GM12878 (cell line): ENCODE measurements around the gene HBA1. TPM values are rescaled to one million over a fixed set of nuclear protein-coding genes. Genes with fewer than 3 reads are reported as not detected.

Experiments used
- ATAC-seq: fragments of 200-7000 bp; cut with Tn5 transposase; 3 replicates; pipeline ENCODE4 v1.9.1; 2020; ENCODE audit warnings: mild to moderate bottlenecking, moderate library complexity
- BruUV-seq: library from RNA; stranded (reverse); fragments of 400-500 nt; replicated peaks from 2 replicates; lab custom pipeline; 2021; lab: Mats Ljungman, UMichigan
- CTCF ChIA-PET: fragments of 300-600 bp; sonication (Branson Sonifier 250); formaldehyde crosslinking; extraction: SDS; loops from one replicate; lab custom pipeline; 2021; ENCODE audit warnings: inconsistent platforms; lab: Yijun Ruan, JAX
- POLR2A ChIA-PET: fragments of 350-600 bp; formaldehyde crosslinking; extraction: SDS; loops from one replicate; lab custom pipeline; 2021; ENCODE audit warnings: inconsistent platforms; lab: Charles Lee
- RAD21 ChIA-PET: fragments of 300-600 bp; sonication (Branson Sonifier 250); formaldehyde crosslinking; loops from one replicate; lab custom pipeline; 2023; ENCODE audit warnings: antibody characterized with exemption; ENCODE audit not compliant: unreplicated experiment; lab: Charles Lee
- SMC1A ChIA-PET: fragments of 300-600 bp; sonication (Branson Sonifier 250); formaldehyde crosslinking; loops from one replicate; lab custom pipeline; 2023; ENCODE audit not compliant: unreplicated experiment, uncharacterized antibody; lab: Charles Lee
- DNase-seq: peaks from one replicate; pipeline ENCODE4 v3.0.0-alpha.2; 2011; ENCODE audit warnings: low read depth, low spot score
- FAIRE-seq: peaks from 3 replicates; lab custom pipeline; 2011; peaks lifted over from hg19 to GRCh38; lab: Jason Lieb, UNC
- H2AFZ ChIP-seq: 2 replicates; pipeline ENCODE4 v1.6.0; 2011; ENCODE audit warnings: low read depth, low read length, control low read depth; ENCODE audit not compliant: control insufficient read depth
- H3K27ac ChIP-seq: 2 replicates; pipeline ENCODE4 v1.5.1; 2011; ENCODE audit warnings: control low read depth; ENCODE audit not compliant: control insufficient read depth, insufficient read depth
- H3K27me3 ChIP-seq, 2 experiments: replicated peaks in 1 of 2; 2 replicates each; pipeline versions ENCODE4 v1.6.0 to v1.6.1; 2011; ENCODE audit warnings: low read length in 1 of 2; ENCODE audit not compliant: control insufficient read depth in 2 of 2, insufficient read depth in 2 of 2
- H3K36me3 ChIP-seq, 2 experiments: 2 replicates each; pipeline ENCODE4 v1.5.1; 2011; ENCODE audit warnings: low read length in 1 of 2; ENCODE audit not compliant: control insufficient read depth in 2 of 2, insufficient read depth in 2 of 2
- H3K4me1 ChIP-seq: 2 replicates; pipeline ENCODE4 v1.6.1; 2011; ENCODE audit warnings: mild to moderate bottlenecking, low read length, moderate library complexity, mixed read lengths; ENCODE audit not compliant: control insufficient read depth, insufficient read depth
- H3K4me2 ChIP-seq: 2 replicates; pipeline ENCODE4 v1.6.0; 2011; ENCODE audit warnings: control low read depth; ENCODE audit not compliant: control insufficient read depth, insufficient read depth
- H3K4me3 ChIP-seq: fragments of 200-600 bp; sonication (generic); 2 replicates; pipeline ENCODE4 v1.5.1; 2016
- H3K79me2 ChIP-seq: 2 replicates; pipeline ENCODE4 v1.6.0; 2011; ENCODE audit warnings: low read length; ENCODE audit not compliant: control insufficient read depth, insufficient read depth
- H3K9ac ChIP-seq: 2 replicates; pipeline ENCODE4 v1.8.0; 2011; ENCODE audit warnings: low read length, control low read depth, mixed read lengths; ENCODE audit not compliant: control insufficient read depth, insufficient read depth
- H3K9me3 ChIP-seq: replicated peaks from 3 replicates; pipeline ENCODE4 v1.5.1; 2011; ENCODE audit warnings: mild to moderate bottlenecking, low read length; ENCODE audit not compliant: control insufficient read depth, insufficient read depth
- H4K20me1 ChIP-seq: 2 replicates; pipeline ENCODE4 v1.6.0; 2011; ENCODE audit not compliant: control insufficient read depth, insufficient read depth
- EED ChIP-seq: sonication (generic); IDR thresholded peaks from 2 replicates; pipeline ENCODE4 v1.6.1; 2016; ENCODE audit warnings: antibody characterized with exemption, low read depth
- ETV6 ChIP-seq, 2 experiments: fragments of 450-650 bp in 1 of 2; IDR thresholded peaks in 1 of 2; conservative IDR thresholded peaks in 1 of 2; 2 replicates each; pipeline ENCODE4 v1.6.1; 2014; ENCODE audit warnings: antibody characterized with exemption in 1 of 2, borderline replicate concordance in 1 of 2, low read depth in 1 of 2, mild to moderate bottlenecking in 1 of 2, moderate library complexity in 1 of 2
- HDAC6 ChIP-seq: fragments of 200-600 bp; sonication (generic); IDR thresholded peaks from one replicate; pipeline ENCODE4 v1.8.0; 2017; ENCODE audit warnings: antibody characterized with exemption; ENCODE audit not compliant: unreplicated experiment
- JUND ChIP-seq: IDR thresholded peaks from 2 replicates; pipeline ENCODE4 v1.6.1; 2012; ENCODE audit warnings: low read depth, mild to moderate bottlenecking, low read length, improper control_type of control experiment, moderate library complexity
- NFIC ChIP-seq: IDR thresholded peaks from 2 replicates; pipeline ENCODE4 v1.6.1; 2012; ENCODE audit warnings: low read depth, mild to moderate bottlenecking, inconsistent platforms, low read length, moderate library complexity
- NFYA ChIP-seq: IDR thresholded peaks from 2 replicates; pipeline ENCODE4 v1.6.1; 2011; ENCODE audit warnings: low read depth, mild to moderate bottlenecking, low read length, improper control_type of control experiment, borderline replicate concordance
- NR2F1 ChIP-seq: fragments of 450-650 bp; conservative IDR thresholded peaks from 2 replicates; pipeline ENCODE4 v1.6.1; 2017; ENCODE audit warnings: mild to moderate bottlenecking
- SP1 ChIP-seq: IDR thresholded peaks from one replicate; pipeline ENCODE4 v1.6.1; 2011; ENCODE audit warnings: low read depth, low read length
- STAT1 ChIP-seq: fragments of 450-650 bp; conservative IDR thresholded peaks from 2 replicates; pipeline ENCODE4 v1.6.1; 2014; ENCODE audit warnings: antibody characterized with exemption, mild to moderate bottlenecking
- TARDBP ChIP-seq: IDR thresholded peaks from 2 replicates; pipeline ENCODE4 v1.6.1; 2016; ENCODE audit warnings: borderline replicate concordance
- ZNF274 ChIP-seq: IDR thresholded peaks from one replicate; pipeline ENCODE4 v1.8.0; 2011; ENCODE audit not compliant: insufficient read length, insufficient read depth
- WGBS: methylation state at CpG from one replicate; pipeline ENCODE4 v1.1.6; 2016; ENCODE audit warnings: low lambda C conversion rate; ENCODE audit not compliant: insufficient replicate concordance, insufficient coverage; ENCODE audit errors: missing lambda C conversion rate; 5-methylcytosine and 5-hydroxymethylcytosine counted together
- in situ Hi-C: fragments of 300-500 bp; cut with MboI; formaldehyde crosslinking; loops from 9 replicates; pipeline ENCODE4 v1.14.3; 2018; ENCODE audit warnings: mixed read lengths
- intact Hi-C: fragments of 100-400 bp; cut with micrococcal nuclease; formaldehyde crosslinking; loops from one replicate; pipeline ENCODE4 v1.14.2; 2022; ENCODE audit not compliant: unreplicated experiment
- polyA plus RNA-seq, 11 experiments: library from polyadenylated mRNA; depleted of rRNA in 4 of 11; unstranded in 6 of 11; stranded (reverse) in 5 of 11; fragments of >200 nt; fragmentation: Nextera tagmentation in 4 of 11; fragmentation: Illumina TruSeq in 1 of 11; extraction: Ambion mirVana in 4 of 11; extraction: Trizol in 1 of 11; gene quantifications; 1 replicate in 1 of 11; 2 replicates in 10 of 11; pipeline versions ENCODE4 v1.2.1 to v1.2.3, GENCODE V29; 2011 to 2016; ENCODE audit warnings: inconsistent platforms in 2 of 11, missing spikeins in 2 of 11, low read depth in 1 of 11
- total RNA-seq, 4 experiments: library from RNA; depleted of rRNA in 3 of 4; stranded (reverse); fragments of >200 nt in 3 of 4; fragmentation: Illumina TruSeq in 1 of 4; extraction: Trizol in 1 of 4; gene quantifications; 2 replicates each; pipeline versions ENCODE4 v1.2.1 to v1.2.3, GENCODE V29; 2013 to 2021
- TF ChIP-seq, protein P1 (sequence below): IDR thresholded peaks from 2 replicates; pipeline ENCODE4 v1.6.1; 2011; ENCODE audit warnings: low read depth, mild to moderate bottlenecking, low read length, moderate library complexity, borderline replicate concordance; ENCODE audit errors: extremely low read depth
- TF ChIP-seq, protein P2 (sequence below): fragments of 450-650 bp; conservative IDR thresholded peaks from 2 replicates; pipeline ENCODE4 v1.6.1; 2017; ENCODE audit warnings: mild to moderate bottlenecking, moderate library complexity
- TF ChIP-seq, protein P3 (sequence below): IDR thresholded peaks from 2 replicates; pipeline ENCODE4 v1.6.1; 2012; ENCODE audit warnings: mild to moderate bottlenecking, low read depth, low read length

HBA1 gene
- total and polyA plus RNA-seq, 10 of the 15 experiments (the other 5 are each of a cell fraction or from before 2014, with no cell fraction given), result 0.28 to 3.5 (median 0.83) TPM; not detected in 5

DNA sequence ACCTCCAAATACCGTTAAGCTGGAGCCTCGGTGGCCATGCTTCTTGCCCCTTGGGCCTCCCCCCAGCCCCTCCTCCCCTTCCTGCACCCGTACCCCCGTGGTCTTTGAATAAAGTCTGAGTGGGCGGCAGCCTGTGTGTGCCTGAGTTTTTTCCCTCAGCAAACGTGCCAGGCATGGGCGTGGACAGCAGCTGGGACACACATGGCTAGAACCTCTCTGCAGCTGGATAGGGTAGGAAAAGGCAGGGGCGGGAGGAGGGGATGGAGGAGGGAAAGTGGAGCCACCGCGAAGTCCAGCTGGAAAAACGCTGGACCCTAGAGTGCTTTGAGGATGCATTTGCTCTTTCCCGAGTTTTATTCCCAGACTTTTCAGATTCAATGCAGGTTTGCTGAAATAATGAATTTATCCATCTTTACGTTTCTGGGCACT, 928 bp downstream of the HBA1 start (continued):
- TF ChIP-seq, protein P1, sequence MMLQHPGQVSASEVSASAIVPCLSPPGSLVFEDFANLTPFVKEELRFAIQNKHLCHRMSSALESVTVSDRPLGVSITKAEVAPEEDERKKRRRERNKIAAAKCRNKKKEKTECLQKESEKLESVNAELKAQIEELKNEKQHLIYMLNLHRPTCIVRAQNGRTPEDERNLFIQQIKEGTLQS, result no peak
- TF ChIP-seq, protein P2, sequence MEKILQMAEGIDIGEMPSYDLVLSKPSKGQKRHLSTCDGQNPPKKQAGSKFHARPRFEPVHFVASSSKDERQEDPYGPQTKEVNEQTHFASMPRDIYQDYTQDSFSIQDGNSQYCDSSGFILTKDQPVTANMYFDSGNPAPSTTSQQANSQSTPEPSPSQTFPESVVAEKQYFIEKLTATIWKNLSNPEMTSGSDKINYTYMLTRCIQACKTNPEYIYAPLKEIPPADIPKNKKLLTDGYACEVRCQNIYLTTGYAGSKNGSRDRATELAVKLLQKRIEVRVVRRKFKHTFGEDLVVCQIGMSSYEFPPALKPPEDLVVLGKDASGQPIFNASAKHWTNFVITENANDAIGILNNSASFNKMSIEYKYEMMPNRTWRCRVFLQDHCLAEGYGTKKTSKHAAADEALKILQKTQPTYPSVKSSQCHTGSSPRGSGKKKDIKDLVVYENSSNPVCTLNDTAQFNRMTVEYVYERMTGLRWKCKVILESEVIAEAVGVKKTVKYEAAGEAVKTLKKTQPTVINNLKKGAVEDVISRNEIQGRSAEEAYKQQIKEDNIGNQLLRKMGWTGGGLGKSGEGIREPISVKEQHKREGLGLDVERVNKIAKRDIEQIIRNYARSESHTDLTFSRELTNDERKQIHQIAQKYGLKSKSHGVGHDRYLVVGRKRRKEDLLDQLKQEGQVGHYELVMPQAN, result no peak
- TF ChIP-seq SP1, result no peak
- TF ChIP-seq JUND, result no peak
- TF ChIP-seq ETV6 (conservative IDR thresholded peaks at IDR 0.05 in 1 of 2, IDR thresholded peaks at IDR 0.05 in 1 of 2; ENCODE audit: borderline replicate concordance in 1 of 2, low read depth in 1 of 2), result no peak
- no peak for TF ChIP-seq NR2F1
- no peak for TF ChIP-seq HDAC6
- no peak for TF ChIP-seq EED

DNA sequence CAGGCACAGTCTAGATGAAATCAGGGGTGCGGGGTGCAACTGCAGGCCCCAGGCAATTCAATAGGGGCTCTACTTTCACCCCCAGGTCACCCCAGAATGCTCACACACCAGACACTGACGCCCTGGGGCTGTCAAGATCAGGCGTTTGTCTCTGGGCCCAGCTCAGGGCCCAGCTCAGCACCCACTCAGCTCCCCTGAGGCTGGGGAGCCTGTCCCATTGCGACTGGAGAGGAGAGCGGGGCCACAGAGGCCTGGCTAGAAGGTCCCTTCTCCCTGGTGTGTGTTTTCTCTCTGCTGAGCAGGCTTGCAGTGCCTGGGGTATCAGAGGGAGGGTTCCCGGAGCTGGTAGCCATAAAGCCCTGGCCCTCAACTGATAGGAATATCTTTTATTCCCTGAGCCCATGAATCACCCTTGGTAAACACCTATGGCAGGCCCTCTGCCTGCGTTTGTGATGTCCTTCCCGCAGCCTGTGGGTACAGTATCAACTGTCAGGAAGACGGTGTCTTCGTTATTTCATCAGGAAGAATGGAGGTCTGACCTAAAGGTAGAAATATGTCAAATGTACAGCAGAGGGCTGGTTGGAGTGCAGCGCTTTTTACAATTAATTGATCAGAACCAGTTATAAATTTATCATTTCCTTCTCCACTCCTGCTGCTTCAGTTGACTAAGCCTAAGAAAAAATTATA, 1.6 kb downstream of the HBA1 start:
- Histone ChIP-seq H3K27ac (no peak overlapping the region), H2AFZ (no peak overlapping the region), H3K4me1 (peaks cover 8% of the 10 kb centered on the region; the same call in 1 of the 2 replicates), H3K79me2 (no peaks in the 10 kb centered on the region), H3K4me2 (no peak overlapping the region), H3K9me3 (no peaks in the 10 kb centered on the region), H3K27me3 (peaks cover 6 to 10% of the 10 kb centered on the region in 2 experiments), H3K4me3 (no peak overlapping the region), H3K9ac (no peak overlapping the region), H3K36me3 (no peaks in the 10 kb centered on the region), H4K20me1 (no peaks in the 10 kb centered on the region)
- CTCF ChIA-PET, result no interaction called here
- no peak for FAIRE-seq
- RAD21 ChIA-PET, result no interaction called here
- SMC1A ChIA-PET, result no interaction called here
- POLR2A ChIA-PET, result no interaction called here
- intact Hi-C loops, result no loop called here
- no TSS peak for BruUV-seq
- ATAC-seq, result no peak
- WGBS, result 59% methylated on average over 11 of the region's 11 CpGs
- in situ Hi-C loops, result no loop called here
- no peak for DNase-seq
- TF ChIP-seq NFYA (no peak), NFIC (no peak), STAT1 (no peak), TARDBP (no peak), ZNF274 (no peak)
- TF ChIP-seq, protein P3, sequence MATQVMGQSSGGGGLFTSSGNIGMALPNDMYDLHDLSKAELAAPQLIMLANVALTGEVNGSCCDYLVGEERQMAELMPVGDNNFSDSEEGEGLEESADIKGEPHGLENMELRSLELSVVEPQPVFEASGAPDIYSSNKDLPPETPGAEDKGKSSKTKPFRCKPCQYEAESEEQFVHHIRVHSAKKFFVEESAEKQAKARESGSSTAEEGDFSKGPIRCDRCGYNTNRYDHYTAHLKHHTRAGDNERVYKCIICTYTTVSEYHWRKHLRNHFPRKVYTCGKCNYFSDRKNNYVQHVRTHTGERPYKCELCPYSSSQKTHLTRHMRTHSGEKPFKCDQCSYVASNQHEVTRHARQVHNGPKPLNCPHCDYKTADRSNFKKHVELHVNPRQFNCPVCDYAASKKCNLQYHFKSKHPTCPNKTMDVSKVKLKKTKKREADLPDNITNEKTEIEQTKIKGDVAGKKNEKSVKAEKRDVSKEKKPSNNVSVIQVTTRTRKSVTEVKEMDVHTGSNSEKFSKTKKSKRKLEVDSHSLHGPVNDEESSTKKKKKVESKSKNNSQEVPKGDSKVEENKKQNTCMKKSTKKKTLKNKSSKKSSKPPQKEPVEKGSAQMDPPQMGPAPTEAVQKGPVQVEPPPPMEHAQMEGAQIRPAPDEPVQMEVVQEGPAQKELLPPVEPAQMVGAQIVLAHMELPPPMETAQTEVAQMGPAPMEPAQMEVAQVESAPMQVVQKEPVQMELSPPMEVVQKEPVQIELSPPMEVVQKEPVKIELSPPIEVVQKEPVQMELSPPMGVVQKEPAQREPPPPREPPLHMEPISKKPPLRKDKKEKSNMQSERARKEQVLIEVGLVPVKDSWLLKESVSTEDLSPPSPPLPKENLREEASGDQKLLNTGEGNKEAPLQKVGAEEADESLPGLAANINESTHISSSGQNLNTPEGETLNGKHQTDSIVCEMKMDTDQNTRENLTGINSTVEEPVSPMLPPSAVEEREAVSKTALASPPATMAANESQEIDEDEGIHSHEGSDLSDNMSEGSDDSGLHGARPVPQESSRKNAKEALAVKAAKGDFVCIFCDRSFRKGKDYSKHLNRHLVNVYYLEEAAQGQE, result no peak
